Measurements from ENCODE around the gene TMEM231.

DNA sequence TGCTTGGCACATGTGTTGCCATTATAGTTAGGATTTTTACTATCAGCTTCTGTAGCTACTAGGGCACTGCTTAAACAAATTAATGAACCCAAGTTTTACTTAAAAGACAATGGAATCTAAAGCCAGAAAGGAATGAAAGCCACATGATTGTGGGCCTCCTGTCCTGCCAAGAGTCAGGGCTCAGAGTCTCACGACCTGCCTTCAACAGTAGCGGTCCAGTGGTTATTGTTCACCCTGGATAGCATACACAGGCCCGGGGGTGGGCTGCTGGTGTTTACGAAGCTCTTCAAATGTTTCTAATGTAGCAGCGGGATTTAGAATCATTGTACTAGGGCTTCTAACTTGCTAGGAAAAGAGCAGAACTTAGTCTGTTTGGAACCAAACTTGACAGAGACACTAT lies 17.9 kb upstream of the TMEM231 start:
- TF ChIP-seq CTCF (IDR thresholded peaks at IDR 0.05) = no peak
- TF ChIP-seq TCF7L2 (IDR thresholded peaks at IDR 0.05; ENCODE audit: low read depth, low read length) = no peak
- TF ChIP-seq, protein P1, sequence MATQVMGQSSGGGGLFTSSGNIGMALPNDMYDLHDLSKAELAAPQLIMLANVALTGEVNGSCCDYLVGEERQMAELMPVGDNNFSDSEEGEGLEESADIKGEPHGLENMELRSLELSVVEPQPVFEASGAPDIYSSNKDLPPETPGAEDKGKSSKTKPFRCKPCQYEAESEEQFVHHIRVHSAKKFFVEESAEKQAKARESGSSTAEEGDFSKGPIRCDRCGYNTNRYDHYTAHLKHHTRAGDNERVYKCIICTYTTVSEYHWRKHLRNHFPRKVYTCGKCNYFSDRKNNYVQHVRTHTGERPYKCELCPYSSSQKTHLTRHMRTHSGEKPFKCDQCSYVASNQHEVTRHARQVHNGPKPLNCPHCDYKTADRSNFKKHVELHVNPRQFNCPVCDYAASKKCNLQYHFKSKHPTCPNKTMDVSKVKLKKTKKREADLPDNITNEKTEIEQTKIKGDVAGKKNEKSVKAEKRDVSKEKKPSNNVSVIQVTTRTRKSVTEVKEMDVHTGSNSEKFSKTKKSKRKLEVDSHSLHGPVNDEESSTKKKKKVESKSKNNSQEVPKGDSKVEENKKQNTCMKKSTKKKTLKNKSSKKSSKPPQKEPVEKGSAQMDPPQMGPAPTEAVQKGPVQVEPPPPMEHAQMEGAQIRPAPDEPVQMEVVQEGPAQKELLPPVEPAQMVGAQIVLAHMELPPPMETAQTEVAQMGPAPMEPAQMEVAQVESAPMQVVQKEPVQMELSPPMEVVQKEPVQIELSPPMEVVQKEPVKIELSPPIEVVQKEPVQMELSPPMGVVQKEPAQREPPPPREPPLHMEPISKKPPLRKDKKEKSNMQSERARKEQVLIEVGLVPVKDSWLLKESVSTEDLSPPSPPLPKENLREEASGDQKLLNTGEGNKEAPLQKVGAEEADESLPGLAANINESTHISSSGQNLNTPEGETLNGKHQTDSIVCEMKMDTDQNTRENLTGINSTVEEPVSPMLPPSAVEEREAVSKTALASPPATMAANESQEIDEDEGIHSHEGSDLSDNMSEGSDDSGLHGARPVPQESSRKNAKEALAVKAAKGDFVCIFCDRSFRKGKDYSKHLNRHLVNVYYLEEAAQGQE (IDR thresholded peaks at IDR 0.05; ENCODE audit: insufficient read depth in 1 of 2, low read depth in 2 of 2, low read length in 1 of 2) = no peak
- TF ChIP-seq POLR2AphosphoS5 (IDR thresholded peaks at IDR 0.05; ENCODE audit: low read depth, low read length) = no peak
- no peak for TF ChIP-seq SIN3A (IDR thresholded peaks at IDR 0.05; ENCODE audit: borderline replicate concordance, insufficient read depth, low read depth, low read length)
